ENCODE measurements around the gene IRS1.

- TF ChIP-seq, protein P1, sequence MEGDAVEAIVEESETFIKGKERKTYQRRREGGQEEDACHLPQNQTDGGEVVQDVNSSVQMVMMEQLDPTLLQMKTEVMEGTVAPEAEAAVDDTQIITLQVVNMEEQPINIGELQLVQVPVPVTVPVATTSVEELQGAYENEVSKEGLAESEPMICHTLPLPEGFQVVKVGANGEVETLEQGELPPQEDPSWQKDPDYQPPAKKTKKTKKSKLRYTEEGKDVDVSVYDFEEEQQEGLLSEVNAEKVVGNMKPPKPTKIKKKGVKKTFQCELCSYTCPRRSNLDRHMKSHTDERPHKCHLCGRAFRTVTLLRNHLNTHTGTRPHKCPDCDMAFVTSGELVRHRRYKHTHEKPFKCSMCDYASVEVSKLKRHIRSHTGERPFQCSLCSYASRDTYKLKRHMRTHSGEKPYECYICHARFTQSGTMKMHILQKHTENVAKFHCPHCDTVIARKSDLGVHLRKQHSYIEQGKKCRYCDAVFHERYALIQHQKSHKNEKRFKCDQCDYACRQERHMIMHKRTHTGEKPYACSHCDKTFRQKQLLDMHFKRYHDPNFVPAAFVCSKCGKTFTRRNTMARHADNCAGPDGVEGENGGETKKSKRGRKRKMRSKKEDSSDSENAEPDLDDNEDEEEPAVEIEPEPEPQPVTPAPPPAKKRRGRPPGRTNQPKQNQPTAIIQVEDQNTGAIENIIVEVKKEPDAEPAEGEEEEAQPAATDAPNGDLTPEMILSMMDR (IDR thresholded peaks at IDR 0.05), result no peak
- TF ChIP-seq POLR2A (IDR thresholded peaks at IDR 0.05), result no peak
These were observed 28.6 kb downstream of the IRS1 start for GRCh38 chr2:226771067-226771466.
